AG08396 (cell line): ENCODE results near the gene PXDN.
"Not testable (repeated sequence)": the region's sequence is repeated elsewhere in the genome, so short reads cannot be mapped to it uniquely, and the experiment has no call there.

ENCODE experiments used
- DNase-seq: peaks from one replicate; pipeline ENCODE4 v3.0.0; 2012; ENCODE audit warnings: low spot score, mixed read lengths

Gene PXDN

DNA sequence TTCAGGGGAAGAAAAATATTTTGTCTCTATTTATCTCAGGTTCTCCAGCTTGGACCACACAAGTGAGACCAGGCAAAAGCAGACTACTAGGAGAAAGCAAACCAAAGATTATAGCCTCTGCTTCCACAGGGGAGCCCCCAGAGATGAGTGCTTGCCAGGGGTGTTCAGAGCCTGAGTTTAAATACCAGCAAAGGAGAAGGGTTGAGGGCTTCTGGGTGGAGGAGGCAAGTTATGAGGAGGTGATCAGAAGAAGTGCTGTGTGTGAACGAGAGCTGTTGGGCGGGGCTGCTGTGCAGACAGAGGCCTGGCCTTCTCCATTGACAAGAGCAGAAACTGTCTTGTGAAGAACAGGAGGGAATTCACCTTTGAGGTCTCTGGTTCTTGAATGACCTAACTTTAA lies 32.8 kb upstream of the PXDN start:
- no peak for DNase-seq

DNA sequence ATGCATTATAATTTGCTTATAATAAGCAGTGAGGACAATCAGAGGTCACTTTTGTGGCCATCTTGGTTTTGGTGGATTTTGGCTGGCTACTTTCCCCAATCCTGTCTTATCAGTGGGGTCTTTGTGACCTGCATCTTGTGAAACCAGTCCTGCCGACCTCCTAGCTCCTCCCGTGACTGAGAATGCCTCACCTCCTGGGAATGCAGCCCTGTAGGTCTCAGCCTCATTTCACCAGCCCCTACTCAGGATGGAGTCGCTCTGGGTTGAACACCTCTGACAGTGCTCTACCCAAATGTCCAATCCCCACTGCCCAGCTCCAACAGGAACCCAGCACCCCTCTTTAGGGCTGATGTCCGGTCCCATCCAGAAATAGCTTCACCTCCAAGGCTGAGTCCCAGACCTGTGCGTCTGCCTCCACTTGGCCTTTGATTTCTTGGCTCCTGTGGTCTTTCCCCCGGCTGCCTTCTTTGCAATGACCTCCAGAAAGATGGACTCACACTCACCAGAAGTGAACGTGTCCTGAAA lies 31.3 kb upstream of the PXDN start:
- no peak for DNase-seq

- no peak for DNase-seq
These were observed 30.6 kb upstream of the PXDN start for GRCh38 chr2:1774929-1775328.

GRCh38 chr2:1773883-1774282 lies 29.6 kb upstream of the PXDN start:
- no peak for DNase-seq

DNA sequence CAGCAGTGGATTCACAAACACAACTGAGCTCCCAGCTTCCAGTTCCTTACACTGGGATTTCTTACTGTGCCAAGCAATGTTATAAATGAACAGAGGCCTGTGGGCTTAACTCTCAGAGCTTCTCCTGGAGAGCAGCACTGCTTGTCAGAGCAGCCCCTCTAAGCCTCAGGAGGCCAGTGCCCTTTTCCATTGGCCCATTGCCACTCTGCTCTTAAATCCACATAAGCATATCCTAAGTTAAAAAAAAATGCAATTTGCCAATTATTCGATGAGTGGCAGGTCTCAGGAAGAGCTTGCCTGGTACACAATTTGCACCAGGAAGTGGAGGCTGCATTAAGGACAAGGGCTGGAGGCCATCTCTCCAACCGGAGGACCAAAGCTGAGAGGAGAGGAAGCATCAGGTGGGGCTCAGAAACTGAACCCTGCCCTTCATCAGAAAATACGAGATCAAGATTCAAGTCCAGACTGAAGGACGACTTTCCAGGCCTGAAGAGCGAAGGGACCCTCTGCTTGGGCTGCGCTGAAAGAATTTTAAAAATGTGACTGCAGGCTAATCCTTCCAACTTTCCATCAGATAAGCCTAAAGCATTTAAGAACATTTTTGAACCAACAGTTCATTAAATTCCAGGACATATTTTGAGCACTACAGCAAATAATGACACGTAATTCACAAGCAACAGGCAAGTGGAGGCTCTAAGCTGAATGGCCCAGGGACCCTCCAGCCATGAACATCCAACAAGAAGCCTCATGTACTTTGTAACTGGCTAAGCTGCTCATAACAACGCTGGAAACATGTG lies 28.4 kb upstream of the PXDN start:
- no peak for DNase-seq

- no peak for DNase-seq
These were observed 27.4 kb upstream of the PXDN start for GRCh38 chr2:1771626-1772280.

GRCh38 chr2:1770566-1771380 lies 26.5 kb upstream of the PXDN start:
- DNase-seq: no peak

DNA sequence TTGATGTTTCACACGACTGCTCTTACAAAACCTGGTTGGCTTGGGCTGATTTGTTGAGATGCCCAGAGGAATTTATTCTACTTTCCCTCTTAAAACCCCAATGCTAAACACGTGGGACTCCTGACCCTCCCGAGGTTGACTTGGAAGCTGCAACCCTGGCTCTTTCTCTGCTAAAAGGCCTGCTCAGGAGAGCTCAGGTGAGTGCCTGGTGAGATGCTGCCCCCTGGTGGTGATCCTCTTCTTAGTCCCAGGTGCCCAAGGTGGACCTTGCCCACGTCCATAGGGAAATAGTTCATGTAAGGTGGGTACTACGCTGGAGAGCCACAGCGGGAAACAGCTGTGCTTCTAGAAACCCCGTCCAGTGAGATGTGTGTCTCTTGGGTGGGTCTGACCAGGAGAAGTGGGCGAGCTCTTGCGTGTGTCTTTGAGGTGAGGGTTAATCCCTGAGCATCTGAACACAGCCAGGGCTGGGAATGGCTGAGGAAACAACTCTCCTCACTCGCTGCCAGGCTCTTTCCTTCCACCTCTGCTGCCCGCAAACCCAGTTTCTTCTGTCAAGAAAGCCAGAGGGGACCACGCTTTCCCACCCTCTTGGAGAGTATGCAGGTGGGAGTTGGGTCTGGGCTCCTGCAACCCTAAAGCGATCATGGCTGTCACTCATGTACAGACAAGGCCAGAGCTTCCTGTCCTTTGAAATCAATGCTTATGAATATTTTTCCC lies 25.5 kb upstream of the PXDN start:
- peak; percentile 80 for DNase-seq

- DNase-seq: no peak
These were observed 23.8 kb upstream of the PXDN start for GRCh38 chr2:1767939-1768691.

DNA sequence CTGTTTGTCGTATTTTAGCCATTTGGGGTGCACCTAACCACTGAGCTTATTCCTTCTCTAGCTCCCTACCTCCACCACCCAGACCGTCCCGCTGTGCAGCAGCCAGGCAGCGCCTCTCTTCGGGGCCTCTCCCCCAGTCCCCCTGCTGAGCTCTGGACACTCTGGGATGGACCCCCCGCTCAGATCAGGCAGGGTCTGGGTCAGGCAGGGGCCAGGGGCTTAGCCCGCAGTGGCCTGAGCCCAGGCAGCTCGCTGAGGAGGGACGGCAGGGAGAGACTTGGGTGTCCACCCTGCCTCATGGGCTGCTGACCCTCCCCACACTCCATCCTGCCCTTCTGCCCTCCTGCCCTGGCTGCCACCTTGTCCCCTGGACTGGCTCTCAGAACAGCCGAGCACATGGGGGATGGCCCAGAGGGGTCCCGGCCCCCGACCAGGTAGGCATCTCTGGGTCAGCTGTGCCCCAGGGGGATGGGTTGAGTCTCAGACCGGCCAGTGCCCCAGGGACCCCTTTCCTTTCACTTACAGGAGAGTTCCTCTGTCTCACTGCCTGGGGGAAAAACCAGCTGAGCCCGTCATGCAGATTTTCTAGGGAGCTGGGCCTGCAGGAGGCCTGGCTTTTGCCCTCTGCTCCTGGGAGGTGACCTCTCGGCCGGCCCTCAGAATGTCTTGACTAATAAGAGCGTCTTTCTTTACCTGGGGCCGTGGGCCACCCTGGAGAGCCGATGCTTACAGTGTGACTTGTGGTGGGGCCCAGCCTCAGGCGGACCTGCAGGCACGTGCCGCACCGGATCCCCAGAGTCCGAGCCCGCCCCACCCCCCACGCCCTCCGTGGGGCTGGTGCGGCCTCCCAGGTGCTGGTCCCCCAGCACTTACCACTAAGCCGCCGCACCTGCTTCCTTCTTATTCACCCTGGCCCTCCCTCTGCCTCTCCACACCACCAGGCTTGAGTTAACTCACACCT lies 22.8 kb upstream of the PXDN start:
- DNase-seq: no peak

DNA sequence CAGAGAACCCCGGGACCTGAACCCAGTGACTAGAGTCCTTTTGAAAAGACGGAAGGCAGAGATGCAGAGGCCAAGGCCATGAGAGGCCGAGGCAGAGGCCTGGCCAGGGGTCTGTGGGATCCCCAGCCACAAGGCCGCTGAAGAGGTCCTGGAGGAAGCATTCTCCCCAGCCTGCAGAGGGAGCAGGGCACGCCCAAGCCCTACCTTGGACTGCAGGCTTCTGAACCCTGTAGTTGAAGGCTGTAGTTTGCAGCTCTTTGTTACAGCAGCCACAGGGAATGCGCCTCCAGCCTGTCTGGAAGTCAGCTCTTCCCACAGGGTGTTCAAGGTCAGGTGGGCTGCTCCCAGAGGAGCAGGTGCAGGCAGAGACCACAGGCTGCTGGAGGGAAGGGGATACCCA lies 22.1 kb upstream of the PXDN start:
- DNase-seq: no peak

DNA sequence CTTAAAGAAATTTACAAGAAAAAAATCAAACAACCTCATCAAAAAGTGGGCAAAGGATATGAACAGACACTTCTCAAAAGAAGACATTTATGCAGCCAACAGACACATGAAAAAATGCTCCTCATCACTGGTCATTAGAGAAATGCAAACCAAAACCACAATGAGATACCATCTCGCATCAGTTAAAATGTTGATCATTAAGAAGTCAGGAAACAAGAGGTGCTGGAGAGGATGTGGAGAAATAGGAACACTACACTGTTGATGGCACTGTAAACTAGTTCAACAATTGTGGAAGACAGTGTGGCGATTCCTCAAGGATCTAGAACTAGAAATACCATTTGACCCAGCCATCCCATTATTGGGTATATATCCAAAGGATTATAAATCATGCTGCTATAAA lies 20.9 kb upstream of the PXDN start:
- not testable (repeated sequence) for DNase-seq

DNA sequence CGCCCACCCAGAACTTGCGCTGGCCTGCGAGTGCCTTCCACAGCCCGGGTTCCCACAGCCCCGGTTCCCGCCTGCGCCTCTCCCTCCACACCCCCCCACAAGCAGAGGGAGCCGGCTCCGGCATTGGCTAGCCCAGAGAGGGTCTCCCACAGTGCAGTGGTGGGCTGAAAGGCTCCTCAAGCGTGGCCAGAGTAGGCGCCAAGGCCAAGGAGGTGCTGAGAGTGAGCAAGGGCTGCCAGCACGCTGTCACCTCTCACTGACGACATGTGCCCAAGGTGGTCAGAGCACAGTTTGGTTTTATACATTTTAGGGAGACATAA lies 15.3 kb upstream of the PXDN start:
- DNase-seq: no peak

- no peak for DNase-seq
These were observed 14.7 kb upstream of the PXDN start for GRCh38 chr2:1758774-1759610.

DNA sequence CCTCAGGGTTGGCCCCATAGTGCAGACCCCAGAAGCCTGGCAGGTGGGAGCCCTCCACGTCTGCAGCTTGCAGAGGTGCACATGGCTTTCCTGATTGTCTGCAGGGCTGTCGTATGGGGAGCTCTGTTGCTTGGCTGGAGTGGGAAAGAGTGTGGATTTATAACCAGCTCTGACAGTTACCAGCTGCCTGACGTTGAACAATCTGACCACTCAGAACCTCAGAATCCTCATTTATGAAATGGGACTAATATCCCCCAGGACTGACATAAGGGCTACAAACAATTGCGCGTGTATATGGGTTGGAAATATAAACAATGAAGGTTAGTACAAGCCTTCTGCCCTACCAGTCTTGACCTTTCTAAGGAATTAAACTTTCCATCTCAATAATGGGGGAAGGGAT lies 13.9 kb upstream of the PXDN start:
- no peak for DNase-seq

DNA sequence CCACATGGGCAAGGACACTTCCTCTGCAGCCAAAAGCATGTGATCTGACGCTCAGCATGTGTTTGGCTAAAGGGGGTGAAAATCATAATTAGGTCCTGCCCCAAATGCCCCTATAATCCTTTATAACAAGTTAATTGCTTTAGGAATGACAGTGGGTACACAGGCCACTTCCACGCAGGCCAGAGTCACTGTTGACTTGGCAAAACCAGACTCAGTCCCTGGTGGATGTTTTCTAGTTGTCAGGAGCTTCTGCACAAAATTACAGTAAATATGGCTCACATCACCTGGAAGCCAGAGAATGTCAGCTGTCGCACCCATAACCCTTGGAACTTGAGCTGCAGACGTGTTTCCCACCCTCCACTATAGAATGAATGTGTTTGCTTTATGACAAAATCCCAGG lies 13.3 kb upstream of the PXDN start:
- DNase-seq: no peak

GRCh38 chr2:1757146-1757545 lies 12.8 kb upstream of the PXDN start:
- not testable (repeated sequence) for DNase-seq

DNA sequence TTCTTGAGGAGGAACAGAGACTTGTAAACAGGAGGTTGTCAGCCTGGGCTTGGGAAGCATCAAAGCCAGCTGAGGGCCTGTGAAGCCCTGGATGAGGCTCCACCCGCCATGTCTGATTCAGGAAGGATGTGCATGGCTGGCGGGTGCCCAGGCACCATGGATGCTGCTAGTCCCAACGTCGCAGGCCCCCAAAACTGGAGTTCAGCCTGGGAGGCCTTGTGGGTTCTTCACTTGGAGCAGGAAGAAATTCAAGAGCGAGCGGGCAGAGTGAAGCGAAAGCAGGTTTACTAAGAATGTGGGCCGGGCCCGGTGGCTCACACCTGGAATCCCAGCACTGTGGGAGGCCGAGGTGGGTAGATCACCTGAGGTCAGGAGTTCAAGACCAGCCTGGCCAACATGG lies 12.1 kb upstream of the PXDN start:
- DNase-seq: no peak

DNA sequence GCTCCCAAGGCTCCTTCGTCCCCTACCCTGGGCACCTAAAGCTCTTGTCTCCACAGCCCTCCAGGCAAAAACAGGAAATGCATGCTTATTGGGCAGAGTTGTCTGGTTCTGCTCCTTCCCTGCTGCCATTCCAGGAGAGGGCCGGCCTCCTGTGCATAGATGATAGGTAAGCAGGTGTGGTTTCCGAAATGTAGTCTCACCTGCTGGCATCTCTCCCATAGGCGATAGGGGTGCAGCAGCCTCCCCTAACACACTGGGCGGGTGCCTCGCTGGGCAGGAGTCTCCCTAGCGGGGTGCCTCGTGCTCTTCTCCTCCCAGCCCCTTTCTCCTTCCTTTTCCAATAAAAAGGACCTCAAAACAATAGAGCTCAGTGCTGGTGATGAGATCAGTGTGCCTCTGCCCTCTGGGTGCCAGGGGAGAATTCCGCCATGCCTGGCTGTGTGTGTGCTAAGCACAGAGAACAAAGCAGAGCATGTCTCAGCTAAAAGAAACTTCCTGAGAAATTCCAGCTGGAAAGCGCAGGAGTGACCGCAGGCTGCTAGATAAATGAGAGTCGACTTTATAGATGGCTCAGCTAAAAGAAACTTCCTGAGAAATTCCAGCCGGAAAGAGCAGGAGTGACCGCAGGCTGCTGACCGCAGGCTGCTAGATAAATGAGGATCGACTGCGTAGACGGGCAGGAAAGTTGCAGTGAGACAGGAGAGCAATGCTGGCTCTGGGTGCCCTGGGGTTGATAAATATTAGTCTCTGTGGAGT lies 11.3 kb upstream of the PXDN start:
- peak; percentile 80 for DNase-seq
